HEK293 (cell line): ENCODE results near the gene KRIT1.

Source experiments
- CTCF ChIP-seq: fragments of 450-650 bp; formaldehyde crosslinking; IDR thresholded peaks from 2 replicates; pipeline ENCODE4 v1.5.1; 2016; ENCODE audit warnings: missing biosample characterization, missing genetic modification characterization
- HOXC10 ChIP-seq: sonication (generic); formaldehyde crosslinking; IDR thresholded peaks from 2 replicates; pipeline ENCODE4 v1.8.1; 2023; ENCODE audit warnings: mild to moderate bottlenecking, missing genetic modification reagents
- KLF9 ChIP-seq: fragments of 450-650 bp; formaldehyde crosslinking; IDR thresholded peaks from 2 replicates; pipeline ENCODE4 v1.5.1; 2016; ENCODE audit warnings: missing biosample characterization, missing genetic modification characterization, low read depth
- SP2 ChIP-seq: fragments of 450-650 bp; formaldehyde crosslinking; IDR thresholded peaks from 2 replicates; pipeline ENCODE4 v1.5.1; 2016; ENCODE audit warnings: missing biosample characterization, missing genetic modification characterization
- ZBTB49 ChIP-seq: fragments of 450-650 bp; formaldehyde crosslinking; IDR thresholded peaks from 2 replicates; pipeline ENCODE4 v1.5.1; 2016; ENCODE audit warnings: missing biosample characterization, missing genetic modification characterization, low read depth
- ZNF121 ChIP-seq: fragments of 450-650 bp; formaldehyde crosslinking; IDR thresholded peaks from 2 replicates; pipeline ENCODE4 v1.5.1; 2016; ENCODE audit warnings: missing biosample characterization, missing genetic modification characterization
- ZNF138 ChIP-seq: fragments of 450-650 bp; formaldehyde crosslinking; IDR thresholded peaks from 2 replicates; pipeline ENCODE4 v1.5.1; 2016; ENCODE audit warnings: missing biosample characterization, missing genetic modification characterization, borderline replicate concordance
- ZNF24 ChIP-seq: fragments of 450-650 bp; formaldehyde crosslinking; IDR thresholded peaks from 2 replicates; pipeline ENCODE4 v1.5.1; 2016; ENCODE audit warnings: missing biosample characterization, missing genetic modification characterization
- ZNF530 ChIP-seq: fragments of 450-650 bp; formaldehyde crosslinking; IDR thresholded peaks from 2 replicates; pipeline ENCODE4 v1.5.1; 2016; ENCODE audit warnings: low read depth, missing biosample characterization, missing genetic modification characterization
- ZNF596 ChIP-seq: fragments of 450-650 bp; IDR thresholded peaks from 2 replicates; pipeline ENCODE4 v1.5.0; 2018; ENCODE audit warnings: missing biosample characterization, mild to moderate bottlenecking, missing genetic modification characterization, moderate library complexity
- ZNF747 ChIP-seq: fragments of 450-650 bp; formaldehyde crosslinking; IDR thresholded peaks from 2 replicates; pipeline ENCODE4 v1.5.1; 2016; ENCODE audit warnings: missing biosample characterization, missing genetic modification characterization
- TF ChIP-seq, protein P1 (sequence below): fragments of 450-650 bp; formaldehyde crosslinking; IDR thresholded peaks from 2 replicates; pipeline ENCODE4 v1.5.1; 2016; ENCODE audit warnings: missing biosample characterization, missing genetic modification characterization
- TF ChIP-seq, protein P2 (sequence below): fragments of 450-650 bp; formaldehyde crosslinking; IDR thresholded peaks from 2 replicates; pipeline ENCODE4 v1.5.1; 2016; ENCODE audit warnings: missing biosample characterization, missing genetic modification characterization

DNA sequence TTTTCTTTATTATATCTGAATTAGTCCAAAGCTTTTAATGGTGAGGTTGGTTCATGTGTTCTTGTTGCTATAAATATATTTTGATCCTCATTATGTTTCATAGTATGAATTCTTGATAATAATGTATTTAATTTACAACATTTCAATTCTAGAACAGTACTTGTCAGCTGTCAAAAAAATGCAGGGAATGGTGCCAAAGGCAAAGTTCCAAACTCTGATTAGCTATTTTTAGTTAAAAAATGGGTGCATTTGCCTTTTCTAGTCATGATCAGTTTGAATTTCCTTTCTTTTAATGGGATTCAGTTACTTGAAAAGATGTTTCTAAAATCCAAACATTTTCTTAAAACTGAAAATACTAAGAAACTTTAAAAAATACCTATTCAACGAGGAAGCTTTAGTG lies 49.7 kb upstream of the KRIT1 start:
- TF ChIP-seq ZNF24 (tag by site-specific recombination) (no peak), SP2 (tag by site-specific recombination) (no peak), ZNF747 (tag by site-specific recombination) (no peak), ZNF138 (no peak), HOXC10 (CRISPR knock-in tag) (no peak), ZNF121 (tag by site-specific recombination) (no peak), ZNF530 (tag by site-specific recombination) (no peak), CTCF (no peak), ZBTB49 (tag by site-specific recombination) (no peak), ZNF596 (tag by site-specific recombination) (no peak), KLF9 (tag by site-specific recombination) (no peak)
- TF ChIP-seq, protein P1, sequence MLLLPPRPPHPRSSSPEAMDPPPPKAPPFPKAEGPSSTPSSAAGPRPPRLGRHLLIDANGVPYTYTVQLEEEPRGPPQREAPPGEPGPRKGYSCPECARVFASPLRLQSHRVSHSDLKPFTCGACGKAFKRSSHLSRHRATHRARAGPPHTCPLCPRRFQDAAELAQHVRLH (tag by site-specific recombination): no peak
- TF ChIP-seq, protein P2, sequence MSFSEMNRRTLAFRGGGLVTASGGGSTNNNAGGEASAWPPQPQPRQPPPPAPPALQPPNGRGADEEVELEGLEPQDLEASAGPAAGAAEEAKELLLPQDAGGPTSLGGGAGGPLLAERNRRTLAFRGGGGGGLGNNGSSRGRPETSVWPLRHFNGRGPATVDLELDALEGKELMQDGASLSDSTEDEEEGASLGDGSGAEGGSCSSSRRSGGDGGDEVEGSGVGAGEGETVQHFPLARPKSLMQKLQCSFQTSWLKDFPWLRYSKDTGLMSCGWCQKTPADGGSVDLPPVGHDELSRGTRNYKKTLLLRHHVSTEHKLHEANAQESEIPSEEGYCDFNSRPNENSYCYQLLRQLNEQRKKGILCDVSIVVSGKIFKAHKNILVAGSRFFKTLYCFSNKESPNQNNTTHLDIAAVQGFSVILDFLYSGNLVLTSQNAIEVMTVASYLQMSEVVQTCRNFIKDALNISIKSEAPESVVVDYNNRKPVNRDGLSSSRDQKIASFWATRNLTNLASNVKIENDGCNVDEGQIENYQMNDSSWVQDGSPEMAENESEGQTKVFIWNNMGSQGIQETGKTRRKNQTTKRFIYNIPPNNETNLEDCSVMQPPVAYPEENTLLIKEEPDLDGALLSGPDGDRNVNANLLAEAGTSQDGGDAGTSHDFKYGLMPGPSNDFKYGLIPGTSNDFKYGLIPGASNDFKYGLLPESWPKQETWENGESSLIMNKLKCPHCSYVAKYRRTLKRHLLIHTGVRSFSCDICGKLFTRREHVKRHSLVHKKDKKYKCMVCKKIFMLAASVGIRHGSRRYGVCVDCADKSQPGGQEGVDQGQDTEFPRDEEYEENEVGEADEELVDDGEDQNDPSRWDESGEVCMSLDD: no peak
